Ovary (tissue), 9 donors: ENCODE data around the gene TSKU. TPM values are rescaled to one million over a fixed set of nuclear protein-coding genes. Genes with fewer than 3 reads are reported as not detected.

Experiments
- DNase-seq, 5 donors: peaks; one replicate each; pipeline ENCODE4 v3.0.0-alpha.2; 2019 to 2020
- H3K27ac ChIP-seq, 2 donors: fragments of 200-600 bp; one replicate each; pipeline versions ENCODE4 v1.5.1 to v1.8.0; 2019 to 2022
- H3K27me3 ChIP-seq: fragments of 200-600 bp; one replicate; pipeline ENCODE4 v1.8.0; 2022
- H3K36me3 ChIP-seq: fragments of 200-600 bp; sonication (generic); one replicate; pipeline ENCODE4 v1.5.1; 2019
- H3K4me1 ChIP-seq: one replicate; pipeline ENCODE4 v1.8.1; 2013; ENCODE audit warnings: mild to moderate bottlenecking, moderate library complexity; ENCODE audit not compliant: insufficient read depth
- H3K4me3 ChIP-seq: fragments of 200-600 bp; sonication (generic); one replicate; pipeline ENCODE4 v1.5.1; 2017
- H3K9me3 ChIP-seq, 2 donors: fragments of 200-600 bp in 1 of 2; sonication (generic) in 1 of 2; one replicate each; pipeline versions ENCODE4 v1.5.1 to v1.8.1; 2013 to 2019; ENCODE audit warnings: mild to moderate bottlenecking in 1 of 2, moderate library complexity in 1 of 2
- EP300 ChIP-seq: sonication (generic); formaldehyde crosslinking; IDR thresholded peaks from one replicate; pipeline ENCODE4 v1.6.1; 2017; ENCODE audit warnings: antibody characterized with exemption
- POLR2A ChIP-seq: fragments of 450-650 bp; IDR thresholded peaks from one replicate; pipeline ENCODE4 v1.6.1; 2017; ENCODE audit warnings: antibody characterized with exemption, mild to moderate bottlenecking, moderate library complexity
- WGBS, 3 donors: extraction: QIAGEN DNeasy Blood & Tissue Kit in 1 of 3; methylation state at CpG; one replicate each; pipeline versions ENCODE4 v1.1.5 to v1.1.7; 2013 to 2017; 5-methylcytosine and 5-hydroxymethylcytosine counted together
- intact Hi-C, 4 donors: fragments of 100-400 bp; cut with DNase I; formaldehyde crosslinking; loops; one replicate each; pipeline versions ENCODE4 v1.11.0 to v1.15.1; 2022 to 2023
- polyA plus RNA-seq, 2 donors: library from polyadenylated mRNA; stranded (reverse); fragments of 200-250 nt in 1 of 2; fragments of 350-450 nt in 1 of 2; fragmentation: Illumina TruSeq in 1 of 2; extraction: RNeasy Lipid Tissue Mini Kit (QIAGEN cat#74804) in 1 of 2; gene quantifications; one replicate each; pipeline ENCODE4 v1.2.3, GENCODE V29; 2013 to 2014
- total RNA-seq, 7 donors: library from RNA; depleted of rRNA in 2 of 7; stranded (reverse); fragments of >200 nt in 2 of 7; fragmentation: NEBNext Ultra II Directional in 3 of 7; extraction: Animal tissue kit (Norgen Biotek cat#: 25700) in 3 of 7; gene quantifications; one replicate each; pipeline versions ENCODE4 v1.1.0 to v1.2.4, GENCODE V29; 2016 to 2023
- TF ChIP-seq, protein P1 (sequence below), 3 donors: fragments of 450-650 bp in 2 of 3; fragments of 200-600 bp in 1 of 3; IDR thresholded peaks; one replicate each; pipeline versions ENCODE4 v1.5.1 to v1.8.0; 2016 to 2022; ENCODE audit warnings: antibody characterized with exemption in 3 of 3, mild to moderate bottlenecking in 1 of 3
- donor health status: DM: no; HTN: no; CAD: no; lungs with moderate emphysema.
- donor health status: DM: no; HTN: no; CAD: no.
- donor health status: Bipolar disorder and iron deficiency.
- donor health status: DM: yes; HTN: yes; CAD: no.
- donor health status: DM: no; HTN: no; CAD: no.
- donor health status: DM: yes; HTN: yes; CAD: no.

TSKU gene
- total and polyA plus RNA-seq, 9 donors = 19.2 to 114 (median 65.1) TPM

DNA sequence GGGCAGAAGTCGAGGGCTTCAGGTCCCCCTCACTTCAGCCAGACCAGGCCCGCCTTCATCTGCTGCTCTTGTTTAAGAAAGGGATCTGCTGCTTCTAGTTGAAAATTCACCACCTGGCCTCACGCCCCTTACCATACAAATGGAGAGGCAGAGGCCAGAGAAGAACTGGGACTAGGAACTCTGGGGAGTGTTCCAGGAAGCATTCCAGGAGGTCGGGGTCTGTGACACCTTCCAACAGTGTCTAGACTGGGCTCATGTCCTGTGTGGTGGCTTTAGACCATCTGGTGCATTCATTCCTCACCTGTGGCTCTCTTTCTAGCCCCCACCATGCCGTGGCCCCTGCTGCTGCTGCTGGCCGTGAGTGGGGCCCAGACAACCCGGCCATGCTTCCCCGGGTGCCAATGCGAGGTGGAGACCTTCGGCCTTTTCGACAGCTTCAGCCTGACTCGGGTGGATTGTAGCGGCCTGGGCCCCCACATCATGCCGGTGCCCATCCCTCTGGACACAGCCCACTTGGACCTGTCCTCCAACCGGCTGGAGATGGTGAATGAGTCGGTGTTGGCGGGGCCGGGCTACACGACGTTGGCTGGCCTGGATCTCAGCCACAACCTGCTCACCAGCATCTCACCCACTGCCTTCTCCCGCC, 12.3 kb downstream of the TSKU start:
- 73 to 79% (median 75%) methylated on average over 21 of the region's 21 CpGs for WGBS, 3 donors
- peak overlapping the region in 1 of 2 donors; percentile 13 for H3K27ac ChIP-seq
- intact Hi-C loops = loop anchor here in 2 of 4 donors (5.0 kb wide), 2 partner anchors 43 to 58 kb away; no protein-coding TSS in a partner anchor

DNA sequence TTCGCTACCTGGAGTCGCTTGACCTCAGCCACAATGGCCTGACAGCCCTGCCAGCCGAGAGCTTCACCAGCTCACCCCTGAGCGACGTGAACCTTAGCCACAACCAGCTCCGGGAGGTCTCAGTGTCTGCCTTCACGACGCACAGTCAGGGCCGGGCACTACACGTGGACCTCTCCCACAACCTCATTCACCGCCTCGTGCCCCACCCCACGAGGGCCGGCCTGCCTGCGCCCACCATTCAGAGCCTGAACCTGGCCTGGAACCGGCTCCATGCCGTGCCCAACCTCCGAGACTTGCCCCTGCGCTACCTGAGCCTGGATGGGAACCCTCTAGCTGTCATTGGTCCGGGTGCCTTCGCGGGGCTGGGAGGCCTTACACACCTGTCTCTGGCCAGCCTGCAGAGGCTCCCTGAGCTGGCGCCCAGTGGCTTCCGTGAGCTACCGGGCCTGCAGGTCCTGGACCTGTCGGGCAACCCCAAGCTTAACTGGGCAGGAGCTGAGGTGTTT, 12.8 kb downstream of the TSKU start:
- 86 to 91% (median 90%) methylated on average over 24 to 26 of the region's 26 CpGs for WGBS, 3 donors
- Histone ChIP-seq H3K4me1 (peaks cover 4% of the 10 kb centered on the region), H3K27me3 (no peaks in the 10 kb centered on the region), H3K9me3 (no peaks in the 10 kb centered on the region), H3K4me3 (no peak overlapping the region), H3K27ac (peak overlapping the region in 1 of 2 donors; percentile 13), H3K36me3 (no peaks in the 10 kb centered on the region)
- intact Hi-C loops = loop anchor here in 2 of 4 donors (5.0 kb wide), 2 partner anchors 44 to 59 kb away; no protein-coding TSS in a partner anchor
- DNase-seq = no peak
- TF ChIP-seq EP300 (no peak), POLR2A (no peak)
- TF ChIP-seq, protein P1, sequence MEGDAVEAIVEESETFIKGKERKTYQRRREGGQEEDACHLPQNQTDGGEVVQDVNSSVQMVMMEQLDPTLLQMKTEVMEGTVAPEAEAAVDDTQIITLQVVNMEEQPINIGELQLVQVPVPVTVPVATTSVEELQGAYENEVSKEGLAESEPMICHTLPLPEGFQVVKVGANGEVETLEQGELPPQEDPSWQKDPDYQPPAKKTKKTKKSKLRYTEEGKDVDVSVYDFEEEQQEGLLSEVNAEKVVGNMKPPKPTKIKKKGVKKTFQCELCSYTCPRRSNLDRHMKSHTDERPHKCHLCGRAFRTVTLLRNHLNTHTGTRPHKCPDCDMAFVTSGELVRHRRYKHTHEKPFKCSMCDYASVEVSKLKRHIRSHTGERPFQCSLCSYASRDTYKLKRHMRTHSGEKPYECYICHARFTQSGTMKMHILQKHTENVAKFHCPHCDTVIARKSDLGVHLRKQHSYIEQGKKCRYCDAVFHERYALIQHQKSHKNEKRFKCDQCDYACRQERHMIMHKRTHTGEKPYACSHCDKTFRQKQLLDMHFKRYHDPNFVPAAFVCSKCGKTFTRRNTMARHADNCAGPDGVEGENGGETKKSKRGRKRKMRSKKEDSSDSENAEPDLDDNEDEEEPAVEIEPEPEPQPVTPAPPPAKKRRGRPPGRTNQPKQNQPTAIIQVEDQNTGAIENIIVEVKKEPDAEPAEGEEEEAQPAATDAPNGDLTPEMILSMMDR (IDR thresholded peaks at IDR 0.05) = no peak

More for the DNA sequence above, 12.3 kb downstream of the TSKU start:
- no peaks in the 10 kb centered on the region for H3K27me3 ChIP-seq
- DNase-seq = peak in 1 of 5 donors; percentile 29
- H3K36me3 ChIP-seq = no peaks in the 10 kb centered on the region
- no peak overlapping the region for H3K4me3 ChIP-seq
- no peak for TF ChIP-seq EP300
- TF ChIP-seq, protein P1 (IDR thresholded peaks at IDR 0.05) = no peak
- no peak for TF ChIP-seq POLR2A
- H3K9me3 ChIP-seq = no peaks in the 10 kb centered on the region
- peaks cover 4% of the 10 kb centered on the region for H3K4me1 ChIP-seq

DNA sequence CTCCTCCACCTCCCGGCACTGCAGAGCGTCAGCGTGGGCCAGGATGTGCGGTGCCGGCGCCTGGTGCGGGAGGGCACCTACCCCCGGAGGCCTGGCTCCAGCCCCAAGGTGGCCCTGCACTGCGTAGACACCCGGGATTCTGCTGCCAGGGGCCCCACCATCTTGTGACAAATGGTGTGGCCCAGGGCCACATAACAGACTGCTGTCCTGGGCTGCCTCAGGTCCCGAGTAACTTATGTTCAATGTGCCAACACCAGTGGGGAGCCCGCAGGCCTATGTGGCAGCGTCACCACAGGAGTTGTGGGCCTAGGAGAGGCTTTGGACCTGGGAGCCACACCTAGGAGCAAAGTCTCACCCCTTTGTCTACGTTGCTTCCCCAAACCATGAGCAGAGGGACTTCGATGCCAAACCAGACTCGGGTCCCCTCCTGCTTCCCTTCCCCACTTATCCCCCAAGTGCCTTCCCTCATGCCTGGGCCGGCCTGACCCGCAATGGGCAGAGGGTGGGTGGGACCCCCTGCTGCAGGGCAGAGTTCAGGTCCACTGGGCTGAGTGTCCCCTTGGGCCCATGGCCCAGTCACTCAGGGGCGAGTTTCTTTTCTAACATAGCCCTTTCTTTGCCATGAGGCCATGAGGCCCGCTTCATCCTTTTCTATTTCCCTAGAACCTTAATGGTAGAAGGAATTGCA, 13.5 kb downstream of the TSKU start:
- Histone ChIP-seq H3K4me3 (no peak overlapping the region), H3K36me3 (no peaks in the 10 kb centered on the region), H3K9me3 (no peaks in the 10 kb centered on the region), H3K4me1 (peaks cover 4% of the 10 kb centered on the region), H3K27ac (no peak overlapping the region), H3K27me3 (no peaks in the 10 kb centered on the region)
- DNase-seq = no peak
- TF ChIP-seq, protein P1 (IDR thresholded peaks at IDR 0.05) = no peak
- TF ChIP-seq EP300 (no peak), POLR2A (no peak)
- WGBS, 3 donors = 87 to 90% (median 88%) methylated on average over 18 to 20 of the region's 20 CpGs
- intact Hi-C loops = loop anchor here in 2 of 4 donors (5.0 kb wide), 2 partner anchors 44 to 59 kb away; no protein-coding TSS in a partner anchor

DNA sequence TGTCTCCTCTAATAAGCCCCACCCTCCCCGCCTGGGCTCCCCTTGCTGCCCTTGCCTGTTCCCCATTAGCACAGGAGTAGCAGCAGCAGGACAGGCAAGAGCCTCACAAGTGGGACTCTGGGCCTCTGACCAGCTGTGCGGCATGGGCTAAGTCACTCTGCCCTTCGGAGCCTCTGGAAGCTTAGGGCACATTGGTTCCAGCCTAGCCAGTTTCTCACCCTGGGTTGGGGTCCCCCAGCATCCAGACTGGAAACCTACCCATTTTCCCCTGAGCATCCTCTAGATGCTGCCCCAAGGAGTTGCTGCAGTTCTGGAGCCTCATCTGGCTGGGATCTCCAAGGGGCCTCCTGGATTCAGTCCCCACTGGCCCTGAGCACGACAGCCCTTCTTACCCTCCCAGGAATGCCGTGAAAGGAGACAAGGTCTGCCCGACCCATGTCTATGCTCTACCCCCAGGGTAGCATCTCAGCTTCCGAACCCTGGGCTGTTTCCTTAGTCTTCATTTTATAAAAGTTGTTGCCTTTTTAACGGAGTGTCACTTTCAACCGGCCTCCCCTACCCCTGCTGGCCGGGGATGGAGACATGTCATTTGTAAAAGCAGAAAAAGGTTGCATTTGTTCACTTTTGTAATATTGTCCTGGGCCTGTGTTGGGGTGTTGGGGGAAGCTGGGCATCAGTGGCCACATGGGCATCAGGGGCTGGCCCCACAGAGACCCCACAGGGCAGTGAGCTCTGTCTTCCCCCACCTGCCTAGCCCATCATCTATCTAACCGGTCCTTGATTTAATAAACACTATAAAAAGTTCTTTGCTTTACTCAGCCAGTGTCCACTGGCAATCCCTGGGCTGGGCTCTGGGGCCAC, 14.4 kb downstream of the TSKU start:
- Histone ChIP-seq H3K27ac (no peak overlapping the region), H3K27me3 (no peaks in the 10 kb centered on the region), H3K4me3 (no peak overlapping the region), H3K9me3 (no peaks in the 10 kb centered on the region), H3K36me3 (no peaks in the 10 kb centered on the region), H3K4me1 (peaks cover 5% of the 10 kb centered on the region)
- WGBS, 3 donors = 88 to 90% (median 89%) methylated on average over 11 of the region's 11 CpGs
- no peak for TF ChIP-seq POLR2A
- TF ChIP-seq, protein P1 (IDR thresholded peaks at IDR 0.05) = no peak
- no peak for TF ChIP-seq EP300
- DNase-seq = no peak
- intact Hi-C loops = loop anchor here (2.0 to 5.0 kb wide), 3 partner anchors 45 to 63 kb away; no protein-coding TSS in a partner anchor
